Measurements from ENCODE around the gene NRXN3. TPM values are rescaled to one million over a fixed set of nuclear protein-coding genes. Genes with fewer than 3 reads are reported as not detected.

NRXN3 gene
- total and polyA plus RNA-seq, 2 donors (not counting 1 experiment from before 2014, with no cell fraction given) = 0.83 to 34.6 TPM

- no peak overlapping the region for H2AFZ ChIP-seq (ENCODE audit: low read length)
- no peaks in the 10 kb centered on the region for H3K79me2 ChIP-seq (ENCODE audit: control insufficient read depth, insufficient read depth, low read length)
- TF ChIP-seq EZH2 (IDR thresholded peaks at IDR 0.05; ENCODE audit: low read length, missing control alignments) (no peak), CTCF (conservative IDR thresholded peaks at IDR 0.05 in 1 of 2, IDR thresholded peaks at IDR 0.05 in 1 of 2; ENCODE audit: low read depth in 1 of 2, low read length in 2 of 2) (no peak)
- no peak overlapping the region for H3K4me2 ChIP-seq (ENCODE audit: extremely low read depth, insufficient read depth, low read length)
- no peak overlapping the region for H3K4me3 ChIP-seq (replicated peaks in 1 of 4; ENCODE audit: control extremely low read depth in 1 of 4, insufficient read depth in 1 of 4, low read depth in 3 of 4, low read length in 4 of 4)
- no peaks in the 10 kb centered on the region for H4K20me1 ChIP-seq (ENCODE audit: control insufficient read depth, extremely low read depth, insufficient read depth, low read length)
- H3K4me1 ChIP-seq (ENCODE audit: control insufficient read depth, extremely low read depth, insufficient read depth, low read length) = no peaks in the 10 kb centered on the region
- DNase-seq (ENCODE audit: low read depth in 2 of 2) = no peak
- H3K36me3 ChIP-seq (ENCODE audit: control insufficient read depth, insufficient read depth, low read length) = no peaks in the 10 kb centered on the region
- H3K9me3 ChIP-seq (ENCODE audit: control insufficient read depth, insufficient read depth, low read depth, low read length) = no peaks in the 10 kb centered on the region
- H3K9ac ChIP-seq (ENCODE audit: insufficient read depth, low read length) = no peak overlapping the region
- H3K27ac ChIP-seq (ENCODE audit: insufficient read depth, low read length) = no peak overlapping the region
- no peaks in the 10 kb centered on the region for H3K27me3 ChIP-seq (ENCODE audit: control insufficient read depth, insufficient read depth, low read length)
Measured at GRCh38 chr14:79420725-79421124, 1250.6 kb downstream of the NRXN3 start.

DNA sequence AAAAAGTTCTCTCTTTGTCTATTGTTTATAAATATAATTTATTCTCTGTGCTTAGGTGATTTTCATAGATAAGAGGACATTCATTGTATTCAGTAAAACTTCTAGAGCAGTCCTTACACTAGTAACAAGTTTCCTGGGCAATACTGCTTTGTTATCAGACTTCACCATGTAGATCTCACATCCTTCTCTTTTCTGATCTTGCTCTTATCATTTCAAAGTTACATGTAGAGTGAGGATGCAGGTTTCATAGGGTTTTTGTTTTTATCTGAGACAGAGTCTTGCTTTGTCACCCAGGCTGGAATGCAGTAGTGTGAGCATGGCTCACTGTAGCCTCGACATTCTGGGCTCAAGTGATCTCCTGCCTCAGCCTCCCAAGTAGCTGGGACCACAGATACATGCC lies 1251.6 kb downstream of the NRXN3 start:
- Histone ChIP-seq H4K20me1 (ENCODE audit: control insufficient read depth, extremely low read depth, insufficient read depth, low read length) (no peaks in the 10 kb centered on the region), H3K4me2 (ENCODE audit: extremely low read depth, insufficient read depth, low read length) (no peak overlapping the region), H3K79me2 (ENCODE audit: control insufficient read depth, insufficient read depth, low read length) (no peaks in the 10 kb centered on the region), H2AFZ (ENCODE audit: low read length) (no peak overlapping the region), H3K4me1 (ENCODE audit: control insufficient read depth, extremely low read depth, insufficient read depth, low read length) (no peaks in the 10 kb centered on the region), H3K9me3 (ENCODE audit: control insufficient read depth, insufficient read depth, low read depth, low read length) (no peaks in the 10 kb centered on the region), H3K9ac (ENCODE audit: insufficient read depth, low read length) (no peak overlapping the region), H3K4me3 (replicated peaks in 1 of 4; ENCODE audit: control extremely low read depth in 1 of 4, insufficient read depth in 1 of 4, low read depth in 3 of 4, low read length in 4 of 4) (no peak overlapping the region), H3K36me3 (ENCODE audit: control insufficient read depth, insufficient read depth, low read length) (no peaks in the 10 kb centered on the region), H3K27ac (ENCODE audit: insufficient read depth, low read length) (no peak overlapping the region), H3K27me3 (ENCODE audit: control insufficient read depth, insufficient read depth, low read length) (no peaks in the 10 kb centered on the region)
- DNase-seq (ENCODE audit: low read depth in 2 of 2) = no peak
- TF ChIP-seq EZH2 (IDR thresholded peaks at IDR 0.05; ENCODE audit: low read length, missing control alignments) (no peak), CTCF (conservative IDR thresholded peaks at IDR 0.05 in 1 of 2, IDR thresholded peaks at IDR 0.05 in 1 of 2; ENCODE audit: low read depth in 1 of 2, low read length in 2 of 2) (no peak)

GRCh38 chr14:79424462-79424861 lies 1254.3 kb downstream of the NRXN3 start:
- Histone ChIP-seq H3K9ac (ENCODE audit: insufficient read depth, low read length) (no peak overlapping the region), H3K4me3 (replicated peaks in 1 of 4; ENCODE audit: control extremely low read depth in 1 of 4, insufficient read depth in 1 of 4, low read depth in 3 of 4, low read length in 4 of 4) (no peak overlapping the region), H3K9me3 (ENCODE audit: control insufficient read depth, insufficient read depth, low read depth, low read length) (no peaks in the 10 kb centered on the region), H2AFZ (ENCODE audit: low read length) (no peak overlapping the region), H3K27ac (ENCODE audit: insufficient read depth, low read length) (no peak overlapping the region), H3K4me2 (ENCODE audit: extremely low read depth, insufficient read depth, low read length) (no peak overlapping the region), H3K4me1 (ENCODE audit: control insufficient read depth, extremely low read depth, insufficient read depth, low read length) (no peaks in the 10 kb centered on the region), H3K27me3 (ENCODE audit: control insufficient read depth, insufficient read depth, low read length) (no peaks in the 10 kb centered on the region), H3K36me3 (ENCODE audit: control insufficient read depth, insufficient read depth, low read length) (no peaks in the 10 kb centered on the region), H3K79me2 (ENCODE audit: control insufficient read depth, insufficient read depth, low read length) (no peaks in the 10 kb centered on the region), H4K20me1 (ENCODE audit: control insufficient read depth, extremely low read depth, insufficient read depth, low read length) (no peaks in the 10 kb centered on the region)
- peak in 1 of 2 donors; percentile 63 for DNase-seq (ENCODE audit: low read depth in 2 of 2)
- TF ChIP-seq EZH2 (IDR thresholded peaks at IDR 0.05; ENCODE audit: low read length, missing control alignments) (no peak), CTCF (conservative IDR thresholded peaks at IDR 0.05 in 1 of 2, IDR thresholded peaks at IDR 0.05 in 1 of 2; ENCODE audit: low read depth in 1 of 2, low read length in 2 of 2) (no peak)

Measured in fibroblast of lung (primary cell).